G401 (cell line): ENCODE measurements around the gene CEBPB. TPM values are rescaled to one million over a fixed set of nuclear protein-coding genes. Genes with fewer than 3 reads are reported as not detected.

Experiments used
- DNase-seq: peaks from one replicate; pipeline ENCODE4 v3.0.0-alpha.2; 2015; ENCODE audit warnings: low spot score
- in situ Hi-C: cut with HindIII; loops from 2 replicates; pipeline ENCODE4 v1.10.0; 2016; ENCODE audit warnings: low sequenced_read_pairs, mixed read lengths
- total RNA-seq: library from RNA; depleted of rRNA; stranded (reverse); fragments of >200 nt; shearing (Covaris generic); gene quantifications from 2 replicates; pipeline ENCODE4 v1.2.3, GENCODE V29; 2014

CEBPB gene
- total RNA-seq, 1 experiment from 2014 or later, result 24.9 TPM

- in situ Hi-C loops, result no loop called here
- DNase-seq, result no peak
These were observed 31.1 kb downstream of the CEBPB start for GRCh38 chr20:50221501-50222308.

- no peak for DNase-seq
- in situ Hi-C loops, result no loop called here
These were observed 31.8 kb downstream of the CEBPB start for GRCh38 chr20:50222309-50223038.

- in situ Hi-C loops, result no loop called here
- no peak for DNase-seq
These were observed 32.7 kb downstream of the CEBPB start for GRCh38 chr20:50223039-50224005.

GRCh38 chr20:50224052-50224451 lies 33.4 kb downstream of the CEBPB start:
- DNase-seq, result no peak
- in situ Hi-C loops, result no loop called here

GRCh38 chr20:50224531-50225255 lies 34.1 kb downstream of the CEBPB start:
- DNase-seq, result no peak
- in situ Hi-C loops, result no loop called here

GRCh38 chr20:50226093-50226974 lies 35.7 kb downstream of the CEBPB start:
- no peak for DNase-seq
- in situ Hi-C loops, result no loop called here

- in situ Hi-C loops, result no loop called here
- no peak for DNase-seq
These were observed 36.9 kb downstream of the CEBPB start for GRCh38 chr20:50227506-50227905.

- no peak for DNase-seq
- in situ Hi-C loops, result no loop called here
These were observed 38.6 kb downstream of the CEBPB start for GRCh38 chr20:50229156-50229607.

GRCh38 chr20:50230184-50230583 lies 39.6 kb downstream of the CEBPB start:
- DNase-seq, result no peak
- in situ Hi-C loops, result no loop called here

GRCh38 chr20:50230871-50231560 lies 40.4 kb downstream of the CEBPB start:
- DNase-seq, result no peak
- in situ Hi-C loops, result no loop called here

GRCh38 chr20:50231854-50232253 lies 41.2 kb downstream of the CEBPB start:
- no peak for DNase-seq
- in situ Hi-C loops, result no loop called here

- in situ Hi-C loops, result no loop called here
- DNase-seq, result no peak
These were observed 42.2 kb downstream of the CEBPB start for GRCh38 chr20:50232651-50233324.

- in situ Hi-C loops, result no loop called here
- no peak for DNase-seq
These were observed 42.9 kb downstream of the CEBPB start for GRCh38 chr20:50233325-50234212.

GRCh38 chr20:50234288-50234687 lies 43.7 kb downstream of the CEBPB start:
- no peak for DNase-seq
- in situ Hi-C loops, result no loop called here

GRCh38 chr20:50237349-50237748 lies 46.7 kb downstream of the CEBPB start:
- in situ Hi-C loops, result no loop called here
- DNase-seq, result no peak
